Motor neuron (in vitro differentiated cells): ENCODE results near the gene CHID1. TPM values are rescaled to one million over a fixed set of nuclear protein-coding genes. Genes with fewer than 3 reads are reported as not detected.

ENCODE experiments used
- ATAC-seq, 8 experiments: fragments of 200-7000 bp; cut with Tn5 transposase; replicated peaks in 6 of 8; 2 replicates each; pipeline ENCODE4 v1.8.0; 2021; ENCODE audit warnings: mild to moderate bottlenecking in 8 of 8, moderate library complexity in 8 of 8
- H3K27ac ChIP-seq, 2 donors: fragments of 250-450 bp; sonication (Bioruptor Pico); 2 replicates each; pipeline ENCODE4 v1.9.0; 2021; ENCODE audit warnings: antibody characterized with exemption in 2 of 2, mild to moderate bottlenecking in 2 of 2, moderate library complexity in 1 of 2
- H3K4me1 ChIP-seq, 2 donors: fragments of 250-450 bp; sonication (Bioruptor Pico); replicated peaks in 1 of 2; 2 replicates each; pipeline ENCODE4 v1.6.1; 2021; ENCODE audit warnings: antibody characterized with exemption in 2 of 2, mild to moderate bottlenecking in 2 of 2, moderate library complexity in 1 of 2
- H3K4me3 ChIP-seq, 5 donors: fragments of 250-450 bp; sonication (Bioruptor Pico); 2 replicates each; pipeline ENCODE4 v1.9.0; 2021; ENCODE audit warnings: antibody characterized with exemption in 5 of 5, mild to moderate bottlenecking in 5 of 5, moderate library complexity in 4 of 5
- WGBS, 10 experiments: fragments of 450-650 bp; shearing (Covaris generic); methylation state at CpG; one replicate each; pipeline ENCODE4 v1.0.0; 2022; 5-methylcytosine and 5-hydroxymethylcytosine counted together
- in situ Hi-C, 9 experiments: fragments of 400-800 bp; cut with MboI; loops; one replicate each; pipeline ENCODE4 v1.15.0; 2021; ENCODE audit warnings: low sequenced_read_pairs in 9 of 9, low pct_unique_long_range_greater_than_20kb in 2 of 9; ENCODE audit not compliant: unreplicated experiment in 9 of 9
- total RNA-seq, 8 experiments: library from RNA; unstranded; fragments of 300-600 nt; gene quantifications; 2 replicates each; pipeline versions ENCODE4 v1.2.3 to v1.2.4, GENCODE V29; 2022

CHID1 gene
- total RNA-seq, 8 experiments from 2014 or later = 48.5 to 96.3 (median 66.8) TPM

DNA sequence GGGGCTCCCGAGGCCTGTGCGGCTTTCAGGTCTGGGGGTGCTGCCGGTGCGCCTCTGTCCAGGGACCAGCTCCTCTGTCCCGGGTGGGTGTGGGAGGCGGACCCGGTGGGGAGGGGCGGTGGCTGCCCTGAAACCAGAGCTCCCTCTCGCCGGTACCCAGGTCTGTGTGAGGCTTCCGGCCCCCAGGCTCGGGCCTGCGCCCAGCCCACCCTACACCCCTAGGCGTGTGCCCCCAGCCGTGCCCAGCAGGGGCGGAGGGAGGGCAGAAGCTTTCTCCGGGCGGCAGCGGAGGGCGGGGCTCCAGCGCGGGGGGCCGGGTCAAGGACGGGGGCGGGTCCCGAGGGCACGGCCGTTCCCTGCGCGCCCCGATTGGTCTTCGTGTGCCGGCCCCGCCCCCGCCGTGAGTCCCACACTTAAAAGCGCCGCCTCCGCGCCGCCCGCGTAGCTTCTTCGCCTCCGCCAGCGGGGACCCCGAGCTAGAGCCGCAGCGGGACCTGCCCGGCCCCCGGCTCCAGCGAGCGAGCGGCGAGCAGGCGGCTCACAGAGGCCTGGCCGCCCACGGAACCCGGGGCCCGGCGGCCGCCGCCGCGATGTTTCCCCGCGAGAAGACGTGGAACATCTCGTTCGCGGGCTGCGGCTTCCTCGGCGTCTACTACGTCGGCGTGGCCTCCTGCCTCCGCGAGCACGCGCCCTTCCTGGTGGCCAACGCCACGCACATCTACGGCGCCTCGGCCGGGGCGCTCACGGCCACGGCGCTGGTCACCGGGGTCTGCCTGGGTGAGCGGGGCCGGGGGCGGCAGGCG, 91.3 kb downstream of the CHID1 start:
- Histone ChIP-seq H3K27ac (peak overlapping the region; percentile 76 to 82), H3K4me1 (peaks cover 17 to 18% of the 10 kb centered on the region in 2 donors), H3K4me3 (peak overlapping the region; percentile 48 to 91 (median 88))
- in situ Hi-C loops = no loop called here
- ATAC-seq = peak; percentile 64 to 81 (median 74)
- WGBS, 10 experiments = 0% methylated on average over 7 of the region's 96 CpGs; no CpG with 5 or more reads in 9 of the 10 experiments

DNA sequence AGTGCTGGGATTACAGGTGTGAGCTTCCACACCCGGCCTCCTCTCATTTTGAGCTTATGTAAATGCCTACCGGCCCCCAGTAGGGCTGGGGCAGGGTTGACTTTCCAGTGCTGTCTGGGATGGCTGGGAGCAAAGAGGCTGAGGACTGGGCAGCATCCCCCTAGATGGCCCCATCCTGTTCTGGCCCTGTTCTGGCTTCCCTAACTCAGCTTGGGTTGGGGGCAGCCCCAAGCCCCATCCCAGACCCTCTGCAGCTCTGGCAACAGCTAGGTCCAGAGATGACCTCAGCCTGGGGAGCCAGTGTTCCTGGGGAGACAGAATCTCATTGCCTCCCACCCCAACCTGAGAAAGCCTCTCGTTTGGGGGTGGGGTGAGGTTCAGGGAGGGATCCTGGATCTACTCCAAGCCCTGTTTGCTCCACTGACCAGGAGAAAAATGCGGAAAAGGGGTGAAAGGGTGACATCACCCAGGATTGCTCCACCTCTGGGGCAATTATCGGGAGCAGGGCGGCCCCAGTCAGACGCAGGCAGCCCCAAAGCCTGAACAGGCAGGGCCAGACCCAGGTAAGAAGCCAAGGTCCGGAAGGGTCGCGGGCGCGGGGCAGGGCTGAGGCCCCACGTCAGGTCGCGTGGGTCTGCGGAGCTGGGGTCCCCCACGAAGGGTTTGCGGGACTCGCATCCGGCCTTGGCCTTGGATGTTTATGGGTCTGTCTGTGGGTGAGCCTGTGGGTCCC, 92.0 kb downstream of the CHID1 start, which contains the start of gene PNPLA2:
PNPLA2 (plus strand) TSS at position 519 of the 733 bp plus-strand sequence. CDS start 805 bp downstream, outside the sequence.
- Histone ChIP-seq H3K27ac (peak within 1 kb of the TSS; percentile 76 to 82), H3K4me1 (peaks cover 17 to 18% of the 10 kb centered on the region in 2 donors), H3K4me3 (peak within 1 kb of the TSS; percentile 48 to 91 (median 88))
- in situ Hi-C loops = no loop called here
- 30% methylated on average over 2 of the region's 20 CpGs; no CpG with 5 or more reads in 9 of the 10 experiments for WGBS, 10 experiments
- ATAC-seq = peak in 3 of 8 experiments; percentile 0 to 9 (median 5)

Other genes starting within 250 kb of the CHID1 start
- gene DEAF1, start 215.6 kb downstream of the CHID1 start, total RNA-seq = 10 to 100 TPM; 38.5 to 81.6 (median 54.3) TPM
- gene TMEM80, start 215.0 kb downstream of the CHID1 start, total RNA-seq = 10 to 100 TPM; 11.8 to 47.1 (median 20.9) TPM
- gene EPS8L2, start 204.6 kb downstream of the CHID1 start, total RNA-seq = 10 to 100 TPM in 3 of 8 experiments, 1 to 10 TPM in 5; 1.2 to 41.9 (median 7.9) TPM
- 100 to 1,000 TPM in 3 of 8 experiments, 10 to 100 TPM in 5; 62.3 to 304 (median 94.6) TPM for gene TALDO1, start 163.3 kb downstream of the CHID1 start, total RNA-seq
- gene GATD1, start 133.3 kb downstream of the CHID1 start, total RNA-seq = 10 to 100 TPM; 22.8 to 70.1 (median 38.0) TPM
- gene CEND1, start 120.7 kb downstream of the CHID1 start, total RNA-seq = 10 to 100 TPM in 5 of 8 experiments, 1 to 10 TPM in 3; 1.8 to 21.7 (median 15.3) TPM
- 10 to 100 TPM; 21.4 to 45.6 (median 31.7) TPM for gene SLC25A22, start 112.5 kb downstream of the CHID1 start, total RNA-seq
- gene PIDD1, start 105.6 kb downstream of the CHID1 start, total RNA-seq = 10 to 100 TPM in 6 of 8 experiments, 1 to 10 TPM in 2; 9.0 to 20.0 (median 12.4) TPM
- gene RPLP2, start 100.8 kb downstream of the CHID1 start, total RNA-seq = 1,000 to 10,000 TPM; 1,135 to 2,145 (median 1,757) TPM
- 10 to 100 TPM in 7 of 8 experiments, 1 to 10 TPM in 1; 5.2 to 58.7 (median 13.1) TPM for gene PNPLA2, start 91.9 kb downstream of the CHID1 start, total RNA-seq
- gene CRACR2B, start 82.9 kb downstream of the CHID1 start, total RNA-seq = 10 to 100 TPM in 2 of 8 experiments, 1 to 10 TPM in 6; 3.7 to 15.5 (median 4.8) TPM
- gene CD151, start 77.9 kb downstream of the CHID1 start, total RNA-seq = 100 to 1,000 TPM in 4 of 8 experiments, 10 to 100 TPM in 4; 43.0 to 311 (median 121) TPM
- 100 to 1,000 TPM in 5 of 8 experiments, 10 to 100 TPM in 3; 51.4 to 290 (median 137) TPM for gene POLR2L, start 68.3 kb downstream of the CHID1 start, total RNA-seq
- 100 to 1,000 TPM in 1 of 8 experiments, 10 to 100 TPM in 7; 30.9 to 110 (median 41.9) TPM for gene TSPAN4, start 68.0 kb downstream of the CHID1 start, total RNA-seq
- 10 to 100 TPM; 31.3 to 78.4 (median 45.8) TPM for gene AP2A2, start 15.1 kb upstream of the CHID1 start, total RNA-seq
- 1 to 10 TPM in 3 of 8 experiments, under 1 TPM in 5; under 0.01 to 1.9 (median 0.82) TPM for gene MUC6, start 125.9 kb upstream of the CHID1 start, total RNA-seq
- 1 to 10 TPM in 3 of 8 experiments, under 1 TPM in 4, not detected in 1; 0.05 to 2.3 (median 0.67) TPM for gene MUC2, start 164.1 kb upstream of the CHID1 start, total RNA-seq
- under 1 TPM; under 0.01 to 0.57 (median 0.20) TPM for gene MUC5AC, start 247.1 kb upstream of the CHID1 start, total RNA-seq